Fibroblast of skin of right biceps (primary cell): ENCODE results near the gene ZNF143.
"Not testable (repeated sequence)": the region's sequence is repeated elsewhere in the genome, so short reads cannot be mapped to it uniquely, and the experiment has no call there.

ENCODE experiments used
- DNase-seq: peaks from one replicate; pipeline ENCODE4 v3.0.0-alpha.2; 2013

ZNF143 gene

GRCh38 chr11:9498457-9499078 is 37.8 kb downstream of the ZNF143 start:
- no peak for DNase-seq

DNA sequence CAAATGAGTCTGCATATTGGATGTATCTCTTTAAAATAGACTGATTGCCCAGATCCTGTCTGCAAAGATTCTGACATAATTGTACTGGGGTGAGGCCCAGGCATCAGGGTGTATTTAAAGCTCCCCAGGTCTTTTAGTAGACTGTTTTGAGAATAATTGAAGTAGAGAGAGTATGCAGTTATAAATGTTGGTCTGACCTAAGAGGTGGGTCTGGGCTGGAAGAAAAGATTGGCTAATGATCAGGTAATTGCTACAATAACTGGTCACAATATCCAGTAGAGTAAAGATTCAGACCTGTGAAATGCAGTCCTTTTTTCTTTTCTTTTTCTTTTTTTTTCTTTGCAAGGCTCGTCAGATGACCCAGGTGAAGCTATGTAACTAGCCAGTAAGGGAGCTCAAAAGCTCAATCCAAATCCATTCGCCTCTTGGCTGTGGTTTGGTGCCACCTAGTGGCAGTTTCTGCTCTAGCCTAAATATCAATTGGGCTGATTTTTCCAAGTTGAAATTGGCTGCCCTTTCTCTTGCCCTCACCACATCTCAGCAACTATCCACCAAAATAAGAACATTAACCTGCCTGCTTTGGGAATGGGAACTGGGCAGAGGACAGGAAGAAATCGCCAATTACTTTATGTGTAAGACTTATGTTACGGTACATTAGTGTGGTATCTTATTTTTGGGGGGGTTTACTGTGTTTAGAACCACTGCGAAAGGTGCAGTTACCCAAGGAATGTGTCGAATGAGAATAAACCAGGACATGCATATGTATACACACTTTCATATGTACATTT is 45.9 kb downstream of the ZNF143 start:
- peak; percentile 76 for DNase-seq

DNA sequence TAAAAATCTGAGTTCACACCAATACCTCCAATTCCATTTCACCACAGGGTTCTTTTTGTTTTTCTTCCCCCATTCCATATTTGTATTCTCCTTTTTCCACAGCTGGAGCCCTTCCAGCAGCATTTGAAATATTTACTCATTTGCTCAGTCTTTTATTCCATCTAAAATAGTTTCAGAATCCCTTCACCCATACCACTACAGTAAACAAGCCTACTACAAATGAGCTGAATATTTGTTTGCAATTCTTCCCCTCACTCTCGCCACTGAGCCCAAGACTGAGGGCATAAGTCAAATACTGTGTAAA is 46.4 kb downstream of the ZNF143 start:
- peak; percentile 30 for DNase-seq

- no peak for DNase-seq
Measured at GRCh38 chr11:9509041-9509440, 48.2 kb downstream of the ZNF143 start.

DNA sequence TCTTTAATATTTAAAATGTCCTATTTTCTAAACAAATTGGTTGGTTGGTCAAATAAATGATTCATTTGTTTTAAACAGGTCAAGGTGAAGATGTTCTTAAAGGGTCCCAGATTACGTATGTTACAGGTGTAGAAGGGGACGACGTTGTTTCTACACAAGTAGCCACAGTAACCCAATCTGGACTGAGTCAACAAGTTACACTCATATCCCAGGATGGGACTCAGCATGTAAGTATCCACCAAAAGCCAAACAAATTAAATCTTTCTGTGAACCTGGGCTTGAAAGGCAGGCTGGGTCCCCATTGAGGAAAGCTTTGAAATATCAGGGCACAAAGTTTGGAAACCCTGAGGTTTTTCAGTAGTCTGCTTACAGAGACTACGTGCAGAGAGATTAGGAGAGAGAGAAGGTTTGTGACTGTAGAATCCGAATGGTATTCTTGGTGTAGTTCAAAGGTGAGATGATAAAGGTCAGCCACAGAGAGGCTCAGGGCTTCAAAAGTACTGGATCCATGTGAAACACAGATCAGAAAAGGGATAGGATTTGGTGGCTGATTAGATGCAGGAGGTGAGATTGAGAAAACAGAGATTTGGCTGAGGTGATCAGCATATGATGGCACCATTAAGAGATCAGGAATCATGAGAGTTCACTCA is 51.7 kb downstream of the ZNF143 start:
- DNase-seq: no peak

DNA sequence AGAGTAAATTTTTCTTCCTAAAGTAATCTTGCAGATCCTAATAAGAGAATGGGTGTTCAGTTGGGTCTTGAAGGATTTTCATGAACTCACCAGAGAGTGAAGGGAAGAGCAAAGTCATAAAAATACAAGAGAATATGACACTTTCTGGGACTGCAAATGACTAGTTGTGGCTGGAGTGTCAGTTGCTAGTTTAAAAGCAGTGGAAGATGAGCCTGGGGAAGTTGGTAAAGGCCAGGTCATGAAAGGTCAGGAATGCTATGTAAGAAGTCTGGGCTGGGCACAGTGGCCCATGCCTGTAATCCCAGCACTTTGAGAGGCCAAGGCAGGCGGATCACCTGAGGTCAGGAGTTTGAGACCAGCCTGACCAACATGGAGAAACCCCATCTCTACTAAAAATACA is 53.8 kb downstream of the ZNF143 start:
- DNase-seq: not testable (repeated sequence)

- DNase-seq: no peak
Measured at GRCh38 chr11:9516113-9516512, 55.3 kb downstream of the ZNF143 start.

DNA sequence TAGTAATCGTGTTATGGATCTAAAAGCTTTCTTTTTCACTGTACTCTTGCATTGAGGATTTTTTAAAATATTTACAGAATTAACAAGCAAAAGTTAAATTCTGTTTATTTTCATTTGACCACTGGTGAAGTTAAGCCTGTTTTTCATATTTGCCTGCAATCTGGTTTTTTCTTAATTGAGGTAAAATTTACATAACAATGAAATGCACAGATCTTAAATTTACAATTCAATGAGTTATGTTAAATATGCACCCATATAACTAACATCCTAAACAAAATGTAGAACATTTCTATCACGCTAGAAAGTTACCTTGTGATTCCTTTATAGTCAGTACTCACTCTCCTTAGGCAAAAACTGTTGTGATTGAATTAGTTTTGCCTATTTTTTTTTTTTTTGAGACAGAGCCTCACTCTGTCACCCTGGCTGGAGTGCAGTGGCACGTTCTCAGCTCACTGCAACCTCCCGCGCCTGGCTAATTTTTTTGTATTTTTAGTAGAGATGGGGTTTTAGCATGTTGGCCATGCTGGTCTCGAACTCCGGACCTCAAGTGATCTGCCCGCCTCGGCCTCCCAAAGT is 58.1 kb downstream of the ZNF143 start:
- no peak for DNase-seq

- DNase-seq: no peak
Measured at GRCh38 chr11:9524001-9524400, 63.2 kb downstream of the ZNF143 start.

- no peak for DNase-seq
Measured at GRCh38 chr11:9525116-9525515, 64.3 kb downstream of the ZNF143 start.

GRCh38 chr11:9527481-9528135 is 66.8 kb downstream of the ZNF143 start:
- peak; percentile 88 for DNase-seq

DNA sequence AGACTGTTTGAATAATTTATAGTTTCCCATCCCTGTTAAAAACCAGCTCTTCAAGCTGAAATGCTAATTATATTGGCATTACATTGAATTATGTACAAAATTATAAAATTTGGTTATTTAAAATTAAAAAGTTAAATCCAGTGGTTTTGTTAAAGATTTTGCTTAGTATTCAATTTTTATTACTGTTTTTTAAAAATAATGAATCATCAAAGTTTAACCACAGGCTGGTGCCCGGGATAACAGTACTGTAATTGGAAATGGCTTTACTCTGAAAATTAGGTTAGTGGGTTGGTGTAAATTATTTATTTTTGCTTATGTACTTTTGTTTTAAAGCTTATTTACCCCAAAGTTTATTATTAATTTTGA is 67.3 kb downstream of the ZNF143 start:
- DNase-seq: no peak

DNA sequence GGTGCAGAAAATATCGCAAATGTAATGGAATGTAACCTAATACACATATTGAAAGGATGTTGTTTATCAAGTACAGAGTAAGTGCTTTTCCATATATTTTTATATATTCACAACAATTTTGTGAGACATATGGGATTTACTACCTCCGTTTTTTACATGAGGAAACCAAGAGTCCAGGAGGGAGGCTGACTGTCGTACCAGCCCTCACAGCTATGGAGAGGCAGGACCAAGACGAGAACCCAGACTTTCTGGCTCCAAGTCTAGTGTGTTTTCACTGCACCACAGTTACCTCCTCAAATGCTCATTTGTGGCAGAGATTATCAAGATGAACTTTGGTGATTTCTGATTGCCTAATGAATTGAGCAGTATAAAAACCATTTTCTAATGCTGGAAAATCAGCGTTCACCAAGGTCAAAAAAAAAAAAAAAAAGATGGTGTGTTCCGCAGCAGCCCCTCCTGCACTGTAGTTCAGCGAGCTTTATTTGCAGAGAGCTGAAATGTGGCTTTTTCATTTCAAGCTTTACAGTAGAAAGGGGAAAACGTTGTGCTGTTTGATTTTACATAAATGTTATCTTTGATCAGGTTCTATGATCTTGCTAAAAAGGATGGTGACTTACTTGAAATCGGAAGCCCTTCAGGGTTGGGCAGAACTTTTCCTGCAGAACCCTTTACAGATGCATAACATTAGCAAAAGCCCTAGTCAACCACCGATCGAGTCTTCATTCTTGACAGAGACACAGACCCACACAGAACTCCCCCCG is 67.9 kb downstream of the ZNF143 start:
- no peak for DNase-seq

GRCh38 chr11:9529334-9529650 is 68.5 kb downstream of the ZNF143 start:
- DNase-seq: no peak

DNA sequence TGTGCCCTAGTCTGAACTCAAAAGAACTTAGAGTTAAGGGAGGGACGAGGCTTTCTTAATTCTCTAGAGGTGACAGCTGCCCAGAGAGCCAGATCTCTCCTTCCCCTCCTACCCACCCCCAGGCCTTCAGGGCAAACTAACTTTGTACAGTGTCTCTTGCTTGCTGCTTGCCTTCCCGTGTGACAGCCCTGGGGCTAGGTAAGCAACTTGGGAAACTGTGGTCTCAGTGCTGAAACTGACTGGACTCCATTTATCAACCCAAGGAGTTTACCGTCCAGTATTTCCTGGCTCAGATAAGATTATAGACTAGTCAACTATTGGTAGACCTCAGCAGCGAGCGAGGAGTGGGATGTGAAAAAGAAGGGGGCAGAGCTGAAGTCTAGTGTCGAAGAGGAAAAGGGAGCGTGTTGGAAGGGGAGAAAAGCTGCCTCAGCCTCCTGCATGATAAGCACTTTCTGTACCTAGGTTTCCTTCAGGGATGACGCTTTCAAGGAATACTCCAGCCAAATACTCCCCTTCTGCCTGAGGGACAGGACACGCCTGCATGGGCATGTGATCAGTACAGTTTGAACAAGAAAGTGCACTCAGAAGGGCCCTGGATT is 69.3 kb downstream of the ZNF143 start:
- DNase-seq: no peak

DNA sequence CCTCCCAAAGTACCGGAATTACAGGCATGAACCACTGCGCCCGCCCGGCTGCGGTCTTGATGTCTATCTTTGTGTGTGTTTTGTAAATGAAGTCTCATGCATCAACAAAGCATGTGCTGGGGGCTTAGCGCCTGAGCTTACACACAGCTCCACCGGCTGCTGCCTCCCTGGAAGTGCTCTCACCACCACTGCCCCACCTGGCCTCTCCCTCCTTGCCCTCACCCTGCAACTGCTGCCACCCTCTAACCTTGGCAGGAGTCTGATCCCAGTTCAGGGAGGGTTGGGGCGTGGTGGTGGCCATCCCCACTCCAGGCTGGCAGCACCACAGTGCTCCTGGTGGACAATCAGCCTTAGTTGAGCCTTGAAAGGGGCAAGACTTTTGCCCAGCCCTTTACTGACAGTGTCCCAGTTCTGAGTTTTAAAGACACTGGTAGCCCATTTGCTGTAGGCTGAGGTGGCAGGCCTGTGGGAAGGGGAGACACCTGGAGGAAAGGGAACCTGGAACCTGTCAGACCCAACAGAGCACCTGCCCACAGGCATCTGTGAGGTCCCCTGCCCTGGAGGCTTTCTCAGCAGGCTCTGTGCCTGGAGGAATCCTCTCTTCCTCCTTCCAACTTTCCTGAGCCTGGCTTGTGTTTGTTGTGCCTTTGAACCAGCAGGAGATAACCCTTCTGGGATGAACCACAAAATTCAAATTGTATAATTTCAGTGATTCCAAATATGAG is 70.3 kb downstream of the ZNF143 start:
- no peak for DNase-seq

GRCh38 chr11:9533058-9533457 is 72.2 kb downstream of the ZNF143 start:
- DNase-seq: no peak

DNA sequence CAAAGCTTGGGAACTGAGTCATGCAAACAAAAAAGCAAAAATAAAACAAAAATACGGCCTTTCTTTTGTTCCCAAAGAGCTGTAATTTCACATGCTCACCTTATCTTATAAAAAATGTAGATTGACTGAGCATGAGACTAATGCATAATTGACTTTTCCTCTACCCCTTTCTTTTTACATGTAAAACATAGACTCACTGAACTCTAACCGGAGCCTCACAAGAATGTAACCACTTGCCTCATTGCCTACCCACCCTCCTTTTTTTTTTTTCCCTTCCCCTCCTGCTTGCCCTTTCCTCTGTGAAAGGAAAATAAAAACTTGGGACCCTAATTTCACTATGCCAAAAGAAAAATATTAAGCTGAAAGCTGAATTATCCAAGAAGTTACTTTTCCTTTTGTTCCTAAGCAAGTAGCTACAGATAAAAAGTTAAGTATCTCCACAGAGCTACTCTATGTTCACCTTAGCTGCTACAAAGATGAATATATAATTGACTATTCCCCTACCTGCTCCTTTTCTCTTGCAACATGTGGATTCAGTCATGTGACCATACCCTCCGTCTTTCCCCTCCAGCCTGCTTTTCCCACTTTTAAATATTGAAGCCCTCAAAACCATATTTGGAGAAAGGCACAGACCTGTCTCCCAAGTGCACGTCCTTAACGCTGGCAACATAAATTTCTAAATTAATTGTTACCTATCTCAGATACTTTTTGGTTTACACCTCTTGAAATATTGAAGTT is 73.1 kb downstream of the ZNF143 start:
- peak; percentile 27 for DNase-seq

DNA sequence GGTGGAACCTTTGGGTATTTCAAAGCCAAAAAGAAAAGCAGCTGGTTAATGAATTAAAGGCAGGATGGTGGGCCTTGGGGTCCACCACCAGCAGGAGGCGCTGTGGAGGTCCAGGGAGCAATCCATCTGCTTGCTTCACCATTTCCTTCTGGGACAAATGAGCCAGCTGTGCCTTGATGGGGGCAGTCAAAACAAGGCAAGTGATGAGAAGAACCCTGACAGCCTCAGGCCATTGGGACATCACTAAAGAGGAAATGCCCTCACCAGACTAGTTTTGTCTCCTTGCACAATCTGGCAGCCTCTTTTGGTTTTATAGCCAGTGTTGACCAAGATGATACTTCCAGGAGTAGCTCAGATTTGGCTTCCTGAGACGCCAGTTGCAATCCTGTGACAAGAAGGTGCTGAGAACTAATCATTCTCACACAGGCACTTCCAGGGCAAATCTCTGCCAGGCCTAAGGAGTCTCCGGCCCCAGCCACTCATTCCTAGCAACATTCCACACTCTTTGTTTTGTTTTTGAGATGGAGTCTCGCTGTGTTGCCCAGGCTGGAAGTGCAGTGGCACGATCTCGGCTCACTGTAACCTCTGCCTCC is 74.5 kb downstream of the ZNF143 start:
- peak; percentile 51 for DNase-seq

- no peak for DNase-seq
Measured at GRCh38 chr11:9538548-9538947, 77.7 kb downstream of the ZNF143 start.

DNA sequence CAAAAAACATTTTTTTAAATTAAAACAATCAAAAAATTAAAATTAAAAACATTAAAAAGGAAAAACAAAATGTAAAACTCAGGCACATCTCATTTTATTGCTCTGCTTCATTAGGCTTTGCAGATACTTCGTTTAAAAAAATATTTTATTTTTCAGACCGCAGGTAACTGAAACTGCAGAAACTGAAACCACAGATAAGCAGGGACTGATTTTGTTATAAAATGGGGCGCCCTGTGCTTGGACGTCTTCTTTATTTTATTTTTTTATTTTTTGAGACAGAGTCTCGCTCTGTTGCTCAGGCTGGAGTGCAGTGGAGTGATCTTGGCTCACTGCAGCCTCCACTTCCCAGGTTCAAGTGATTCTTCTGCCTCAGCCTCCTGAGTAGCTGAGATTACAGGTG is 88.4 kb downstream of the ZNF143 start:
- not testable (repeated sequence) for DNase-seq
